KMS-11 (cell line): ENCODE measurements around the gene IL17RB.

Experiments used
- H2AFZ ChIP-seq: fragments of 200-600 bp; sonication (generic); 2 replicates; pipeline ENCODE4 v1.6.1; 2016; ENCODE audit warnings: antibody characterized with exemption, mixed run types, low read depth
- H3K27ac ChIP-seq: fragments of 200-600 bp; sonication (generic); 2 replicates; pipeline ENCODE4 v1.6.1; 2016; ENCODE audit warnings: mild to moderate bottlenecking, mixed run types
- H3K27me3 ChIP-seq: fragments of 200-600 bp; sonication (generic); 2 replicates; pipeline ENCODE4 v1.6.1; 2017; ENCODE audit warnings: mild to moderate bottlenecking, low read depth, mixed run types, moderate library complexity; ENCODE audit not compliant: insufficient read depth
- H3K36me3 ChIP-seq: fragments of 200-600 bp; sonication (generic); 2 replicates; pipeline ENCODE4 v1.6.1; 2017; ENCODE audit warnings: mild to moderate bottlenecking, mixed run types; ENCODE audit not compliant: insufficient read depth
- H3K4me1 ChIP-seq: fragments of 200-600 bp; sonication (generic); 2 replicates; pipeline ENCODE4 v1.6.1; 2016; ENCODE audit warnings: mild to moderate bottlenecking, low read depth, mixed run types; ENCODE audit not compliant: poor library complexity, severe bottlenecking
- H3K4me2 ChIP-seq: fragments of 200-600 bp; sonication (generic); 2 replicates; pipeline ENCODE4 v1.7.0; 2016; ENCODE audit warnings: mild to moderate bottlenecking, mixed run types
- H3K4me3 ChIP-seq: fragments of 200-600 bp; sonication (generic); IDR thresholded peaks from 2 replicates; pipeline ENCODE4 v1.6.1; 2017; ENCODE audit warnings: low read depth, low read length, mixed read lengths; ENCODE audit not compliant: insufficient read depth
- H3K79me2 ChIP-seq: fragments of 200-600 bp; sonication (generic); 2 replicates; pipeline ENCODE4 v1.6.1; 2016; ENCODE audit warnings: low read depth, mixed run types; ENCODE audit not compliant: insufficient read depth
- H3K9ac ChIP-seq: fragments of 200-600 bp; sonication (generic); 2 replicates; pipeline ENCODE4 v1.6.1; 2016; ENCODE audit warnings: mild to moderate bottlenecking, mixed run types
- H4K20me1 ChIP-seq: fragments of 200-600 bp; sonication (generic); 2 replicates; pipeline ENCODE4 v1.6.1; 2016; ENCODE audit warnings: mild to moderate bottlenecking, mixed run types; ENCODE audit not compliant: insufficient read depth
- TF ChIP-seq, protein P1 (sequence below): fragments of 200-600 bp; sonication (generic); conservative IDR thresholded peaks from 2 replicates; pipeline ENCODE4 v1.6.1; 2017; ENCODE audit warnings: low read depth, mild to moderate bottlenecking, antibody characterized with exemption, low read length, moderate library complexity, mixed read lengths

IL17RB gene

DNA sequence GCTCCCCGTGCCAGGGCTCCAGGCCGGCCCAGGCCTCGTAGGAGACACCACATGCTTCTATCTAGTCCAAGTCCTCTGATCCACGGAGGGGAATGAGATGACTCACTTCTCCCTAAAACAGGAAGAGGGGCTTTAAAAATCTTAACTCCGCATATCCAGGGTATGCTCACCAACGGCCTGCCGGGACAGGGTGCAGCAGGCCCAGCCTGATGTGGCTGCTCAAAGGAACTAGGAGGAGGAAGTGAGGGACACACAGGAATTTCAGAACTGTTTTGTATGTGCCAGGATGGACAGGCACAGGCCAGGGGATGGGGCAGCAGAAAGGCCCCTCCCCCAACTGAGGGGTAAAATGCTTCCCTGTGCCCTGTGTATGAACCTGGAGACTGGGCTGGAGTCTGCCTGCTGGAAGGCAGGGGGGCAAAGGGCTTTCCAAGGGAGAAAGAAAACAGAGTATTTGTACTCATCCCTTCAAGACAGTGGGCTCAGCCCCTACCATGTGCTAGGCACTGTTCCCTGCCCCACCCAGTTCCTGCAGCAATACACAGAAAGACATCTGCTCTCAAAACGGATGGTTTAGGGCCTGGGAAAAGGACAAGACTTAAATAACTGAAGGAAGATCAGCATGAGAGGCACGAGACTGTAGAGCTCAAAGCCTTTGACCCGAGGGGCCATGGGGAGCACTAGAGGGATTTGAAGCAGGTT lies 22.3 kb upstream of the IL17RB start:
- no peak overlapping the region for H3K9ac ChIP-seq
- no peak overlapping the region for H2AFZ ChIP-seq
- H4K20me1 ChIP-seq: no peaks in the 10 kb centered on the region
- no peaks in the 10 kb centered on the region for H3K4me1 ChIP-seq
- TF ChIP-seq, protein P1, sequence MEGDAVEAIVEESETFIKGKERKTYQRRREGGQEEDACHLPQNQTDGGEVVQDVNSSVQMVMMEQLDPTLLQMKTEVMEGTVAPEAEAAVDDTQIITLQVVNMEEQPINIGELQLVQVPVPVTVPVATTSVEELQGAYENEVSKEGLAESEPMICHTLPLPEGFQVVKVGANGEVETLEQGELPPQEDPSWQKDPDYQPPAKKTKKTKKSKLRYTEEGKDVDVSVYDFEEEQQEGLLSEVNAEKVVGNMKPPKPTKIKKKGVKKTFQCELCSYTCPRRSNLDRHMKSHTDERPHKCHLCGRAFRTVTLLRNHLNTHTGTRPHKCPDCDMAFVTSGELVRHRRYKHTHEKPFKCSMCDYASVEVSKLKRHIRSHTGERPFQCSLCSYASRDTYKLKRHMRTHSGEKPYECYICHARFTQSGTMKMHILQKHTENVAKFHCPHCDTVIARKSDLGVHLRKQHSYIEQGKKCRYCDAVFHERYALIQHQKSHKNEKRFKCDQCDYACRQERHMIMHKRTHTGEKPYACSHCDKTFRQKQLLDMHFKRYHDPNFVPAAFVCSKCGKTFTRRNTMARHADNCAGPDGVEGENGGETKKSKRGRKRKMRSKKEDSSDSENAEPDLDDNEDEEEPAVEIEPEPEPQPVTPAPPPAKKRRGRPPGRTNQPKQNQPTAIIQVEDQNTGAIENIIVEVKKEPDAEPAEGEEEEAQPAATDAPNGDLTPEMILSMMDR: no peak
- no peak overlapping the region for H3K4me3 ChIP-seq
- no peak overlapping the region for H3K27ac ChIP-seq
- H3K4me2 ChIP-seq: no peak overlapping the region
- no peaks in the 10 kb centered on the region for H3K27me3 ChIP-seq
- H3K36me3 ChIP-seq: no peaks in the 10 kb centered on the region
- H3K79me2 ChIP-seq: no peaks in the 10 kb centered on the region

DNA sequence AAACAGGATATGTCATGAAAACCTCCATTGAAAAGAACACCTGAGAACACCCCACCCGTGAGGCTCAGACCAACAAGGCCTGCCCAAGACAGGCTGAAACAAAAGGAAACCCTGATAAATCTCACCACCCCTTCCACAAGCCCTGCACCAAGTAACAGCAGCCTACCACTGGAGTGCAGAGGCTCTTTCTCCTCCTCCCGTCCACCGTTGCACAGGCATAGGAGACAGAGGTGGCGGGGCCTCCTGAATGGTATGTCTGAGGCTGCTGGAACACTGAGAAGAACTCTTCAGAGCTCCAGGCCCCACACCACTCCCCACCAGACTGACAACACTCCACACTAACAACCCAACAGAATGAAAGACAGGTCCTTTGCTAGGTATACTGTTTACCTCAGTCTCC lies 21.6 kb upstream of the IL17RB start:
- Histone ChIP-seq H3K4me3 (no peak overlapping the region), H3K79me2 (no peaks in the 10 kb centered on the region), H3K27me3 (no peaks in the 10 kb centered on the region), H3K4me1 (no peaks in the 10 kb centered on the region), H3K27ac (no peak overlapping the region), H2AFZ (no peak overlapping the region), H3K9ac (no peak overlapping the region), H4K20me1 (no peaks in the 10 kb centered on the region), H3K4me2 (no peak overlapping the region), H3K36me3 (no peaks in the 10 kb centered on the region)
- TF ChIP-seq, protein P1: no peak

DNA sequence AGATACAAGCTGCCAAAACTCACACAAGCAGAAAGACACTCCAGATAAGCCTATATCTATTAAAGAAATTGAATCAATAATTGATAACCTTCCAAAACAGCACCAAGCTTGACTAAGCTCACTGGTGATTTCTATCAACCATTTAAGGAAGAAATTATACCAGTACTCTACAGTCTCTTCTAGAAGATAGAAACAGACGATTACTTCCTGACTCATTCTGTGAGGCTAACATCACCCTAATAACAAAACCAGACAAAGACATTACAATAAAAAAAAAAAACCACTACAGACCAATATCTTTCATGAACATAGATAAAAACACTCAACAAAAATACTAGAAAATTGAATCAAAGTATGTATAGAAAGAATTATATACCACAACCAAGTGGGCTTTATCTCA lies 20.3 kb upstream of the IL17RB start:
- Histone ChIP-seq H3K79me2 (no peaks in the 10 kb centered on the region), H4K20me1 (no peaks in the 10 kb centered on the region), H3K4me1 (no peaks in the 10 kb centered on the region), H3K4me2 (no peak overlapping the region), H3K36me3 (no peaks in the 10 kb centered on the region), H3K9ac (no peak overlapping the region), H2AFZ (no peak overlapping the region), H3K4me3 (no peak overlapping the region), H3K27me3 (no peaks in the 10 kb centered on the region), H3K27ac (no peak overlapping the region)
- TF ChIP-seq, protein P1: no peak

DNA sequence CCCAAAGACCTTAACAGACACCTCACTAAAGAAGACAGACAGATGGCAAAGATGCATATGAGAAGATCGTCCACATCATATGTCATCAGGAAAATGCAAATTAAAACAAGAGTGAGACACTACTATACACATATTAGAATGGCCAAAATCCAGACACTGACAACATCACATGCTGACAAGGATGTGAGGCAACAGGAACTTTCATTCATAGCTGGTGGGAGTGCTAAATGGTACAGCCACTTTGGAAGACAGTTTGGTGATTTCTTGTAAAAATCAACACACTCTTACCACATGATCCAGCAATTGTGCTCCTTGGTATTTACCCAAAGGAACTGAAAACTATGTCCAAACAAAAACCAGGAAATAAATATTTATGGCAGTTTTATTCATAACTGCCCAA lies 17.8 kb upstream of the IL17RB start:
- no peaks in the 10 kb centered on the region for H3K36me3 ChIP-seq
- no peak overlapping the region for H3K4me3 ChIP-seq
- H4K20me1 ChIP-seq: no peaks in the 10 kb centered on the region
- H3K4me1 ChIP-seq: no peaks in the 10 kb centered on the region
- no peak overlapping the region for H3K4me2 ChIP-seq
- H3K9ac ChIP-seq: no peak overlapping the region
- TF ChIP-seq, protein P1: no peak
- H3K27me3 ChIP-seq: no peaks in the 10 kb centered on the region
- H2AFZ ChIP-seq: no peak overlapping the region
- H3K27ac ChIP-seq: no peak overlapping the region
- H3K79me2 ChIP-seq: no peaks in the 10 kb centered on the region
